ENCODE data around the gene DPYSL3. TPM values are rescaled to one million over a fixed set of nuclear protein-coding genes. Genes with fewer than 3 reads are reported as not detected.

DPYSL3 gene
- total and polyA plus RNA-seq, 12 donors = 3.5 to 49.7 (median 13.1) TPM

GRCh38 chr5:147474140-147474539 is 35.7 kb downstream of the DPYSL3 start:
- intact Hi-C loops (cut with DNase I) = no loop called here
- no peaks in the 10 kb centered on the region for H3K9me3 ChIP-seq (replicated peaks in 1 of 3)
- WGBS, 4 donors = 72 to 91% (median 84%) methylated on average over 1 of the region's 1 CpG
- H3K27ac ChIP-seq = no peak overlapping the region
- no peaks in the 10 kb centered on the region for H3K27me3 ChIP-seq
- DNase-seq = no peak
- H3K4me1 ChIP-seq (replicated peaks in 1 of 2) = no peaks in the 10 kb centered on the region
- H3K36me3 ChIP-seq (replicated peaks in 1 of 2) = no peaks in the 10 kb centered on the region
- H3K4me3 ChIP-seq = no peak overlapping the region
- TF ChIP-seq POLR2A (IDR thresholded peaks at IDR 0.05) = no peak
- TF ChIP-seq, protein P1, sequence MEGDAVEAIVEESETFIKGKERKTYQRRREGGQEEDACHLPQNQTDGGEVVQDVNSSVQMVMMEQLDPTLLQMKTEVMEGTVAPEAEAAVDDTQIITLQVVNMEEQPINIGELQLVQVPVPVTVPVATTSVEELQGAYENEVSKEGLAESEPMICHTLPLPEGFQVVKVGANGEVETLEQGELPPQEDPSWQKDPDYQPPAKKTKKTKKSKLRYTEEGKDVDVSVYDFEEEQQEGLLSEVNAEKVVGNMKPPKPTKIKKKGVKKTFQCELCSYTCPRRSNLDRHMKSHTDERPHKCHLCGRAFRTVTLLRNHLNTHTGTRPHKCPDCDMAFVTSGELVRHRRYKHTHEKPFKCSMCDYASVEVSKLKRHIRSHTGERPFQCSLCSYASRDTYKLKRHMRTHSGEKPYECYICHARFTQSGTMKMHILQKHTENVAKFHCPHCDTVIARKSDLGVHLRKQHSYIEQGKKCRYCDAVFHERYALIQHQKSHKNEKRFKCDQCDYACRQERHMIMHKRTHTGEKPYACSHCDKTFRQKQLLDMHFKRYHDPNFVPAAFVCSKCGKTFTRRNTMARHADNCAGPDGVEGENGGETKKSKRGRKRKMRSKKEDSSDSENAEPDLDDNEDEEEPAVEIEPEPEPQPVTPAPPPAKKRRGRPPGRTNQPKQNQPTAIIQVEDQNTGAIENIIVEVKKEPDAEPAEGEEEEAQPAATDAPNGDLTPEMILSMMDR (IDR thresholded peaks at IDR 0.05) = no peak

DNA sequence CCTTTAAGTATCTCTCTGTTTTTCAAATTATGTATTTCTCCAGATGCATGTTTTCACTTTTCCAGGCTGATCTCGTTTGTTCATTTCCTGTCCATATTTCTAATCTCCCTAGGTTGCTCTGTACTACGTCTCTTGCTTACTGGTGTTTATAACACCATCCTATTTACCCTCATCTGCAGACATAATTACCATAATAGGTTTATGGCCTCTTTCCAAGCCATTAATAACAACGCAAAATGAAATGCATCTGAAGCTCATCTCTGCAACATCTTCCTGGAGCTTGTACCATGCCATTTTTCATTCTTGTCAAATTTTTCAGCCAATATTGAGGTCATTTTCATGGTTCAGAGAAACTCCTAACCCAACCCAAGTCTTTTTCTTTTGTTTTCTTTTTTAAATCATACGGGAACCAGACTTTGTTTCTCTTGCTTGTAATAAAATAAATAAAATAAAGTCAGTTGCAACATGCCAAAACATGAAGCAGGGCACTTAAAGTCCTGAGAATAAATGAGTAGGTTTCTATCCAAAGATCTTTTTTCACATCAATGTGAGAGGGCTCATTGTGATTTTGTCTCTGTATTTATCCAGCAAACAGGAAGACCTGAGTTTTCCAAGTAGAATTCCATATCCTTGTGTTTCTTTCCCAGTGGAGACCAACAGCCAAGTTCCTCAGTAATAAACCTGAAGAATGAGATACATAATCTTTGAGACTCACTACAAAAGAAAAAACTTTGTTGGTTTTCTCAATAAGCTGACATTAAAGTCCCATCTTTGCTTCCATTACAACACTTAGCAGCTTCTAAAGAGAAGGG is 37.0 kb downstream of the DPYSL3 start:
- H3K36me3 ChIP-seq (replicated peaks in 1 of 2) = no peaks in the 10 kb centered on the region
- H3K27ac ChIP-seq = no peak overlapping the region
- no peaks in the 10 kb centered on the region for H3K27me3 ChIP-seq
- no peak overlapping the region for H3K4me3 ChIP-seq
- no peaks in the 10 kb centered on the region for H3K4me1 ChIP-seq (replicated peaks in 1 of 2)
- intact Hi-C loops (cut with DNase I) = no loop called here
- no peak for DNase-seq
- 48 to 54% (median 52%) methylated on average over 4 of the region's 4 CpGs for WGBS, 4 donors
- H3K9me3 ChIP-seq (replicated peaks in 1 of 3) = no peaks in the 10 kb centered on the region
- no peak for TF ChIP-seq POLR2A (IDR thresholded peaks at IDR 0.05)
- TF ChIP-seq, protein P1 (IDR thresholded peaks at IDR 0.05) = no peak

GRCh38 chr5:147467973-147468508 is 41.8 kb downstream of the DPYSL3 start:
- DNase-seq = no peak
- Histone ChIP-seq H3K9me3 (replicated peaks in 1 of 3) (no peaks in the 10 kb centered on the region), H3K4me1 (replicated peaks in 1 of 2) (no peaks in the 10 kb centered on the region), H3K27me3 (no peaks in the 10 kb centered on the region), H3K36me3 (replicated peaks in 1 of 2) (no peaks in the 10 kb centered on the region), H3K27ac (no peak overlapping the region), H3K4me3 (no peak overlapping the region)
- intact Hi-C loops (cut with DNase I) = no loop called here
- whole genome bisulfite sequencing, 4 donors = 72 to 87% (median 78%) methylated on average over 1 of the region's 1 CpG
- TF ChIP-seq, protein P1 (IDR thresholded peaks at IDR 0.05) = no peak
- TF ChIP-seq POLR2A (IDR thresholded peaks at IDR 0.05) = no peak

GRCh38 chr5:147466360-147466980 is 43.4 kb downstream of the DPYSL3 start:
- Histone ChIP-seq H3K9me3 (replicated peaks in 1 of 3) (no peaks in the 10 kb centered on the region), H3K27ac (no peak overlapping the region), H3K36me3 (replicated peaks in 1 of 2) (no peaks in the 10 kb centered on the region), H3K4me3 (no peak overlapping the region), H3K4me1 (replicated peaks in 1 of 2) (no peaks in the 10 kb centered on the region), H3K27me3 (no peaks in the 10 kb centered on the region)
- WGBS, 4 donors = 60 to 67% (median 64%) methylated on average over 6 of the region's 6 CpGs
- no peak for TF ChIP-seq POLR2A (IDR thresholded peaks at IDR 0.05)
- TF ChIP-seq, protein P1 (IDR thresholded peaks at IDR 0.05) = no peak
- intact Hi-C loops (cut with DNase I) = no loop called here
- DNase-seq = no peak
